Left ventricle myocardium inferior (tissue), 1 donor: ENCODE results near the gene ECE1. TPM values are rescaled to one million over a fixed set of nuclear protein-coding genes. Genes with fewer than 3 reads are reported as not detected.

Experiments used
- DNase-seq: peaks from one replicate; pipeline ENCODE4 v3.0.0-alpha.2; 2020
- H3K27ac ChIP-seq: fragments of 200-600 bp; replicated peaks from 2 replicates; pipeline ENCODE4 v1.8.0; 2021
- H3K27me3 ChIP-seq: fragments of 200-600 bp; 2 replicates; pipeline ENCODE4 v1.8.0; 2021; ENCODE audit warnings: low read depth
- H3K36me3 ChIP-seq: fragments of 200-600 bp; 2 replicates; pipeline ENCODE4 v1.8.0; 2021
- H3K4me1 ChIP-seq: fragments of 200-600 bp; 2 replicates; pipeline ENCODE4 v1.8.0; 2021
- H3K4me3 ChIP-seq: fragments of 200-600 bp; 2 replicates; pipeline ENCODE4 v1.8.0; 2021; ENCODE audit warnings: mild to moderate bottlenecking, moderate library complexity
- H3K9me3 ChIP-seq: fragments of 200-600 bp; replicated peaks from 2 replicates; pipeline ENCODE4 v1.8.0; 2021
- intact Hi-C: fragments of 100-400 bp; cut with micrococcal nuclease; formaldehyde crosslinking; loops from one replicate; pipeline ENCODE4 v1.11.0; 2022
- total RNA-seq: library from RNA; stranded (reverse); fragmentation: NEBNext Ultra II Directional; extraction: Animal tissue kit (Norgen Biotek cat#: 25700); gene quantifications from one replicate; pipeline ENCODE4 v1.2.1, GENCODE V29; 2021
- TF ChIP-seq, protein P1 (sequence below): fragments of 200-600 bp; IDR thresholded peaks from 2 replicates; pipeline ENCODE4 v1.8.0; 2021; ENCODE audit warnings: antibody characterized with exemption, mild to moderate bottlenecking, borderline replicate concordance
- donor health status: DM: no; HTN: yes; CAD: no; lungs with severe emphysema.

Gene ECE1
- total RNA-seq, 1 donor from 2014 or later = 54.7 TPM

- H3K9me3 ChIP-seq = no peaks in the 10 kb centered on the region
- no peaks in the 10 kb centered on the region for H3K27me3 ChIP-seq
- H3K27ac ChIP-seq = peak overlapping the region; percentile 99
- H3K36me3 ChIP-seq = peaks cover 22% of the 10 kb centered on the region
- H3K4me3 ChIP-seq = no peak overlapping the region
- intact Hi-C loops = no loop called here
- DNase-seq = no peak
- H3K4me1 ChIP-seq = peaks cover 99% of the 10 kb centered on the region
- TF ChIP-seq, protein P1, sequence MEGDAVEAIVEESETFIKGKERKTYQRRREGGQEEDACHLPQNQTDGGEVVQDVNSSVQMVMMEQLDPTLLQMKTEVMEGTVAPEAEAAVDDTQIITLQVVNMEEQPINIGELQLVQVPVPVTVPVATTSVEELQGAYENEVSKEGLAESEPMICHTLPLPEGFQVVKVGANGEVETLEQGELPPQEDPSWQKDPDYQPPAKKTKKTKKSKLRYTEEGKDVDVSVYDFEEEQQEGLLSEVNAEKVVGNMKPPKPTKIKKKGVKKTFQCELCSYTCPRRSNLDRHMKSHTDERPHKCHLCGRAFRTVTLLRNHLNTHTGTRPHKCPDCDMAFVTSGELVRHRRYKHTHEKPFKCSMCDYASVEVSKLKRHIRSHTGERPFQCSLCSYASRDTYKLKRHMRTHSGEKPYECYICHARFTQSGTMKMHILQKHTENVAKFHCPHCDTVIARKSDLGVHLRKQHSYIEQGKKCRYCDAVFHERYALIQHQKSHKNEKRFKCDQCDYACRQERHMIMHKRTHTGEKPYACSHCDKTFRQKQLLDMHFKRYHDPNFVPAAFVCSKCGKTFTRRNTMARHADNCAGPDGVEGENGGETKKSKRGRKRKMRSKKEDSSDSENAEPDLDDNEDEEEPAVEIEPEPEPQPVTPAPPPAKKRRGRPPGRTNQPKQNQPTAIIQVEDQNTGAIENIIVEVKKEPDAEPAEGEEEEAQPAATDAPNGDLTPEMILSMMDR = no peak
Observed at GRCh38 chr1:21266119-21266774, 24.0 kb downstream of the ECE1 start.

DNA sequence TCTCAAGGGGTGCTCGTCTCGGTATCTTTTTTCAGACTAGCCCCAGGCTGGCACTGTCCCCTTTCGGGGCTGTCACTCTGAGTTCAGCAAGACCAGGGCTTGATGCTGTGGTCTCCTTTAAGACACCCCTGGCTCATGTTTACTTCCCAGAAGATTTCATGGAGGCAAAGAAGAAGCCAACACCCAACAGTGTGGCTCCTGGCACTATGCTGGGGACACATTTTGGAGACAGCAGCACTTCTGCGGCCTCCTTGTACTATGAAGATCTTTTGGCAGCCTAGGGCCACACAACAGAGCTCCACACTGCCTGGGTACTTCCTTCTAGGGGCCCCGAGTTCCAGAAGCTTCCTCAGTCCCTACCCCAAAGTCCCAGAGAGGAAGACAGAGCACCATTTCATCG is 24.6 kb downstream of the ECE1 start:
- intact Hi-C loops = no loop called here
- no peak overlapping the region for H3K4me3 ChIP-seq
- H3K27ac ChIP-seq = peak overlapping the region; percentile 99
- H3K27me3 ChIP-seq = no peaks in the 10 kb centered on the region
- no peak for DNase-seq
- no peaks in the 10 kb centered on the region for H3K9me3 ChIP-seq
- H3K36me3 ChIP-seq = peaks cover 16% of the 10 kb centered on the region
- peaks cover 100% of the 10 kb centered on the region for H3K4me1 ChIP-seq
- TF ChIP-seq, protein P1 = no peak

DNA sequence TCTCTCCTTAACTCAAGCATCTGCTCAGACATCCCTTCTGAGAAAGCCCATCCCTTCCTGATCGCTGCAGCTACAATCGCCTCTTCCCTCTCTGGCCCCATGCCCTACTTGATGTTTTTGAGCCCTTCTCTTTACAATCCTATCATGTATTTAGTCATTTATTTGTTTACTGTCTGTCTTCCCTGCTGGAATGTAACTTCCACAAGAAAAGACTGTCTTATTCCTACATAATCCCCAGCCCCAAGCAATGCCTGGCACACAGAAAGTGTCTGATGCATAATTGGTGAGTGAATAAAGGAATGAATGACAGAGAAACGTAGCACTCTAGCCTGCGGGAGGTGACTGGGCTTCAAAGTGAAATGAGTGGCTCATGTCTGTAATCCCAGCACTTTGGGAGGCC is 25.4 kb downstream of the ECE1 start:
- Histone ChIP-seq H3K9me3 (no peaks in the 10 kb centered on the region), H3K27me3 (no peaks in the 10 kb centered on the region), H3K4me3 (no peak overlapping the region), H3K36me3 (peaks cover 17% of the 10 kb centered on the region), H3K4me1 (peaks cover 100% of the 10 kb centered on the region), H3K27ac (peak overlapping the region; percentile 99)
- no peak for DNase-seq
- intact Hi-C loops = no loop called here
- TF ChIP-seq, protein P1 = no peak

GRCh38 chr1:21263653-21264225 is 26.5 kb downstream of the ECE1 start:
- DNase-seq = no peak
- TF ChIP-seq, protein P1 = no peak
- H3K9me3 ChIP-seq = no peaks in the 10 kb centered on the region
- no peak overlapping the region for H3K4me3 ChIP-seq
- peak overlapping the region; percentile 99 for H3K27ac ChIP-seq
- H3K27me3 ChIP-seq = no peaks in the 10 kb centered on the region
- intact Hi-C loops = no loop called here
- peaks cover 96% of the 10 kb centered on the region for H3K4me1 ChIP-seq
- peaks cover 14% of the 10 kb centered on the region for H3K36me3 ChIP-seq

GRCh38 chr1:21263052-21263429 is 27.2 kb downstream of the ECE1 start:
- Histone ChIP-seq H3K36me3 (peaks cover 18% of the 10 kb centered on the region), H3K27ac (peak overlapping the region; percentile 99), H3K4me3 (peak overlapping the region; percentile 50), H3K27me3 (no peaks in the 10 kb centered on the region), H3K4me1 (peaks cover 89% of the 10 kb centered on the region), H3K9me3 (no peaks in the 10 kb centered on the region)
- intact Hi-C loops = no loop called here
- TF ChIP-seq, protein P1 = no peak
- no peak for DNase-seq
